OCI-LY7 (cell line): ENCODE results near the gene TIMP3.

Source experiments
- CTCF ChIP-seq: fragments of 200-600 bp; sonication (generic); conservative IDR thresholded peaks from 2 replicates; pipeline ENCODE4 v1.5.1; 2014; ENCODE audit warnings: mild to moderate bottlenecking, antibody characterized with exemption, low read length, moderate library complexity, mixed read lengths
- EZH2phosphoT487 ChIP-seq: fragments of 200-600 bp; sonication (generic); IDR thresholded peaks from 2 replicates; pipeline ENCODE4 v1.6.1; 2018; ENCODE audit warnings: low read depth, borderline replicate concordance, mild to moderate bottlenecking, mixed run types, antibody characterized with exemption, low read length, moderate library complexity, mixed read lengths

DNA sequence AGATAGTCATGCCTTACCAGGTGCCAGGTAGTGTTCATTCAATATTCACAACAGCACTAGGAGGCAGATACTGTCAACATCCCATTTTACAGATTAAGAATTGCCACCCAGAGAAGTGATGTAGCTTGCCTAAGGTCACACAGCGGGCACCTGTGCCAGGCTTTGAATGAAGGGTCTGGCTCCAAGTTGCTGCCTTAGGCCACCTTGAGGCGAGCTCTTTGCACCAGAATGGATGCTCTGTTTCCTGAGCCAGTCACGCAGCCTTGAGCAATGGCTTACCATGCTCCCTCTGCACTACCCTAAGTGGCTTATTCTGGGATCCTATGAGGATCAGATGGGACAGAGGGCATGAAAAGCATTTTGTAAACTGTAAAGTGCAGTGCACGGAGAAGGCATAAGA, 25.1 kb upstream of the TIMP3 start:
- TF ChIP-seq EZH2phosphoT487 (no peak), CTCF (no peak; the same call in 1 of the 2 replicates)
